Body of pancreas (tissue), 4 donors: ENCODE results near the gene SLCO3A1. TPM values are rescaled to one million over a fixed set of nuclear protein-coding genes. Genes with fewer than 3 reads are reported as not detected.

Source experiments
- ATAC-seq: fragments of 150-250 bp; one replicate; pipeline ENCODE4 v1.9.1; 2016
- DNase-seq, 4 donors: peaks; one replicate each; pipeline ENCODE4 v3.0.0-alpha.2; 2019
- H3K27ac ChIP-seq, 4 donors: fragments of 200-600 bp; sonication (generic); 1 replicate in 3 of 4; 2 replicates in 1 of 4; pipeline versions ENCODE4 v1.5.1 to v1.6.1; 2016 to 2019; ENCODE audit warnings: mild to moderate bottlenecking in 1 of 4, mixed read lengths in 1 of 4, moderate library complexity in 1 of 4
- H3K27me3 ChIP-seq, 2 donors: fragments of 200-600 bp; sonication (generic); one replicate each; pipeline ENCODE4 v1.6.0; 2016; ENCODE audit warnings: mild to moderate bottlenecking in 1 of 2
- H3K36me3 ChIP-seq, 2 donors: fragments of 200-600 bp; sonication (generic); replicated peaks in 1 of 2; 2 replicates each; pipeline ENCODE4 v1.5.1; 2016; ENCODE audit warnings: low read depth in 2 of 2; ENCODE audit not compliant: insufficient read depth in 1 of 2
- H3K4me1 ChIP-seq: fragments of 200-600 bp; sonication (generic); one replicate; pipeline ENCODE4 v1.6.0; 2016
- H3K4me3 ChIP-seq, 2 donors: fragments of 200-600 bp; sonication (generic); 1 replicate in 1 of 2; 2 replicates in 1 of 2; pipeline ENCODE4 v1.5.1; 2016 to 2019
- H3K9me3 ChIP-seq, 3 donors: fragments of 200-600 bp; sonication (generic); 1 replicate in 2 of 3; 2 replicates in 1 of 3; pipeline ENCODE4 v1.5.1; 2016
- CTCF ChIP-seq, 7 experiments: fragments of 450-650 bp in 4 of 7; fragments of 200-600 bp in 3 of 7; sonication (generic) in 3 of 7; IDR thresholded peaks; one replicate each; pipeline ENCODE4 v1.5.1; 2016 to 2019; ENCODE audit warnings: antibody characterized with exemption in 7 of 7
- POLR2A ChIP-seq, 3 donors: fragments of 450-650 bp; IDR thresholded peaks; one replicate each; pipeline ENCODE4 v1.6.1; 2016; ENCODE audit warnings: antibody characterized with exemption in 3 of 3, mild to moderate bottlenecking in 2 of 3
- WGBS, 2 donors: methylation state at CpG; one replicate each; pipeline ENCODE4 v1.1.5; 2017; 5-methylcytosine and 5-hydroxymethylcytosine counted together
- intact Hi-C: fragments of 100-400 bp; cut with DNase I; formaldehyde crosslinking; loops from one replicate; pipeline ENCODE4 v1.15.1; 2023
- total RNA-seq, 2 donors: library from RNA; depleted of rRNA; stranded (reverse); fragments of >200 nt; gene quantifications; one replicate each; pipeline ENCODE4 v1.1.0, GENCODE V29; 2016

The SLCO3A1 gene
- total RNA-seq, 2 donors from 2014 or later = 5.7 to 12.9 TPM

- DNase-seq = no peak
- intact Hi-C loops = no loop called here
- WGBS, 2 donors = 75 to 81% methylated on average over 11 of the region's 11 CpGs
- no peak overlapping the region for H3K27ac ChIP-seq
- no peaks in the 10 kb centered on the region for H3K4me1 ChIP-seq
- no peak for ATAC-seq
- no peak overlapping the region for H3K4me3 ChIP-seq
- no peaks in the 10 kb centered on the region for H3K27me3 ChIP-seq
- H3K9me3 ChIP-seq = no peaks in the 10 kb centered on the region
- H3K36me3 ChIP-seq = no peaks in the 10 kb centered on the region
- TF ChIP-seq POLR2A (IDR thresholded peaks at IDR 0.05) (no peak), CTCF (IDR thresholded peaks at IDR 0.05) (no peak)
Observed at GRCh38 chr15:91988071-91988470, 134.6 kb downstream of the SLCO3A1 start.

- intact Hi-C loops = no loop called here
- TF ChIP-seq POLR2A (IDR thresholded peaks at IDR 0.05) = no peak
- TF ChIP-seq CTCF (IDR thresholded peaks at IDR 0.05) = no peak
- DNase-seq = no peak
- H3K4me3 ChIP-seq = no peak overlapping the region
- no peaks in the 10 kb centered on the region for H3K9me3 ChIP-seq
- H3K27me3 ChIP-seq = no peaks in the 10 kb centered on the region
- H3K4me1 ChIP-seq = no peaks in the 10 kb centered on the region
- no peak for ATAC-seq
- 83 to 88% methylated on average over 3 of the region's 3 CpGs for WGBS, 2 donors
- no peaks in the 10 kb centered on the region for H3K36me3 ChIP-seq
- no peak overlapping the region for H3K27ac ChIP-seq
Observed at GRCh38 chr15:91988655-91989054, 135.1 kb downstream of the SLCO3A1 start.

GRCh38 chr15:91989821-91990220, 136.3 kb downstream of the SLCO3A1 start:
- Histone ChIP-seq H3K27ac (no peak overlapping the region), H3K4me1 (no peaks in the 10 kb centered on the region), H3K4me3 (no peak overlapping the region), H3K36me3 (no peaks in the 10 kb centered on the region), H3K27me3 (no peaks in the 10 kb centered on the region), H3K9me3 (no peaks in the 10 kb centered on the region)
- DNase-seq = no peak
- TF ChIP-seq CTCF (IDR thresholded peaks at IDR 0.05) = no peak
- TF ChIP-seq POLR2A (IDR thresholded peaks at IDR 0.05) = no peak
- intact Hi-C loops = no loop called here
- no peak for ATAC-seq
- WGBS, 2 donors = 72 to 79% methylated on average over 4 of the region's 4 CpGs

- Histone ChIP-seq H3K4me3 (no peak overlapping the region), H3K4me1 (no peaks in the 10 kb centered on the region), H3K27ac (no peak overlapping the region), H3K27me3 (no peaks in the 10 kb centered on the region), H3K9me3 (no peaks in the 10 kb centered on the region), H3K36me3 (no peaks in the 10 kb centered on the region)
- 72 to 75% methylated on average over 3 of the region's 3 CpGs for WGBS, 2 donors
- intact Hi-C loops = no loop called here
- no peak for DNase-seq
- no peak for TF ChIP-seq CTCF (IDR thresholded peaks at IDR 0.05)
- no peak for TF ChIP-seq POLR2A (IDR thresholded peaks at IDR 0.05)
- ATAC-seq = no peak
Observed at GRCh38 chr15:91992945-91993344, 139.4 kb downstream of the SLCO3A1 start.

- TF ChIP-seq POLR2A (IDR thresholded peaks at IDR 0.05) (no peak), CTCF (IDR thresholded peaks at IDR 0.05) (no peak)
- H3K9me3 ChIP-seq = no peaks in the 10 kb centered on the region
- H3K36me3 ChIP-seq = no peaks in the 10 kb centered on the region
- no peak overlapping the region for H3K4me3 ChIP-seq
- intact Hi-C loops = no loop called here
- no peaks in the 10 kb centered on the region for H3K4me1 ChIP-seq
- ATAC-seq = no peak
- no peaks in the 10 kb centered on the region for H3K27me3 ChIP-seq
- no peak overlapping the region for H3K27ac ChIP-seq
- WGBS, 2 donors = 79 to 93% methylated on average over 3 of the region's 3 CpGs
- no peak for DNase-seq
Observed at GRCh38 chr15:91995146-91995545, 141.6 kb downstream of the SLCO3A1 start.
